ENCODE data around the gene CIZ1. TPM values are rescaled to one million over a fixed set of nuclear protein-coding genes. Genes with fewer than 3 reads are reported as not detected.

Gene CIZ1
- total and polyA plus RNA-seq, 2 donors = 25.4 to 36.5 TPM

DNA sequence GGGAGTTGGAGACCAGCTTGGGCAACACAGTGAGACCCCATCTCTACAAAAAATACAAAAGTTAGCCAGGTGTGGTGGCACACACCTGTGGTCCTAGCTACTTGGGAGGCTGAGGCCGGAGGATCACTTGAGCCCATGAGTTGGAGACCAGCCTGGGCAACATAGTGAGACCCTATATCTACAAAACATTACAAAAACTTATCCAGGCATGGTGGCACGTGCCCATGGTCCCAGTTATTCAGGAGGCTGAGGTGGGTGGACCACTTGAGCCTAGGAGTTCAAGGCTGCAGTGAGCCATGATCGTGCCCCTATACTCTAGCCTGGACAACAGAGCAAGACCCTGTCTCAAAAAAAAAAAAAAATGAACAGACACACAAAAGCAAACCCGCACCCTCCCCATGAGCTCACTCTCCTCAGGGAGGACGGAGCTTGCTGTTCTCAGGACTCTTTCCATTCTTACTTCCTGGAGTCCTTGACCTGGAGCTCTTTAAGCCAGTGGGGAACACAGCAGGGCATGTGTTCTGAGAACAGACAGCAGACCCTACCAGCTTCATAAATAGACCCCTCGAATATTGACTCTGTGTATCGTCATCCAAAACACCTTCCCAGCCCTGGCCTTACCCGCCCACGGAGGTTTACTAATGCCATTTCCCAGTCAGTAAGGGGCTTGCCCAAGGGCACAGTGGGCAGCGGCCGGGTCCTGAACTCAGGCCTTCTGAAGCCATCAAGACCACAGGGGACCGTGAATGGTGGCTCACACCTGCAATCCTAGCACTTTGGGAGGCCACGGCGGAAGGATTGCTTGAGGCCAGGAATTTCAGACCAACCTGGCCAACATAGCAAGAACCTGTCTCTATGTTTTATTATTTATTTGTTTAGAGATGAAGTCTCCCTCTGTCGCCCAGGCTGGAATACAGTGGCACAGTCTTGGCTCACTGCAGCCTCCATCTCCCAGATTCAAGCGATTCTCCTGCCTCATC, 75.0 kb downstream of the CIZ1 start:
- Histone ChIP-seq H3K9me3 (ENCODE audit: control insufficient read depth in 2 of 2, insufficient read depth in 1 of 2, low read length in 1 of 2) (peaks cover 0 to 11% of the 10 kb centered on the region in 2 donors), H3K4me3 (ENCODE audit: low read length in 2 of 2) (no peak overlapping the region), H3K36me3 (ENCODE audit: control insufficient read depth in 2 of 2, insufficient read depth in 2 of 2, low read length in 1 of 2) (peaks cover 37 to 45% of the 10 kb centered on the region in 2 donors), H3K27ac (ENCODE audit: low read depth in 1 of 2, low read length in 1 of 2) (no peak overlapping the region), H3K4me1 (ENCODE audit: control insufficient read depth in 2 of 2, insufficient read depth in 2 of 2, low read length in 2 of 2) (peaks cover 0 to 16% of the 10 kb centered on the region in 2 donors), H3K27me3 (ENCODE audit: control insufficient read depth in 2 of 2, insufficient read depth in 1 of 2, low read length in 1 of 2) (no peaks in the 10 kb centered on the region)
- WGBS = 94% methylated on average over 16 of the region's 16 CpGs
- no peak for DNase-seq (ENCODE audit: low read depth in 6 of 9, low spot score in 9 of 9)

Other genes starting within 250 kb of the CIZ1 start
- gene EEIG1, start 210.6 kb downstream of the CIZ1 start, total RNA-seq = 12.9 TPM
- gene EEIG1, start 210.6 kb downstream of the CIZ1 start, polyA plus RNA-seq = 51.4 TPM
- 10.9 TPM for gene NAIF1, start 124.3 kb downstream of the CIZ1 start, total RNA-seq
- gene NAIF1, start 124.3 kb downstream of the CIZ1 start, polyA plus RNA-seq = 11.5 TPM
- gene SLC25A25, start 123.3 kb downstream of the CIZ1 start, total RNA-seq = 13.4 TPM
- 12.3 TPM for gene SLC25A25, start 123.3 kb downstream of the CIZ1 start, polyA plus RNA-seq
- gene PTGES2, start 63.8 kb downstream of the CIZ1 start, total RNA-seq = 51.6 TPM
- 39.3 TPM for gene PTGES2, start 63.8 kb downstream of the CIZ1 start, polyA plus RNA-seq
- 3.4 TPM for gene LCN2, start 42.1 kb downstream of the CIZ1 start, total RNA-seq
- gene LCN2, start 42.1 kb downstream of the CIZ1 start, polyA plus RNA-seq = 31.9 TPM
- 134 TPM for gene BBLN, start 31.3 kb downstream of the CIZ1 start, total RNA-seq
- 162 TPM for gene BBLN, start 31.3 kb downstream of the CIZ1 start, polyA plus RNA-seq
- 0.94 TPM for gene DNM1, start 11.8 kb upstream of the CIZ1 start, total RNA-seq
- 4.5 TPM for gene DNM1, start 11.8 kb upstream of the CIZ1 start, polyA plus RNA-seq
- gene GOLGA2, start 84.4 kb upstream of the CIZ1 start, total RNA-seq = 18.3 TPM
- gene GOLGA2, start 84.4 kb upstream of the CIZ1 start, polyA plus RNA-seq = 45.0 TPM
- gene SWI5, start 84.7 kb upstream of the CIZ1 start, total RNA-seq = 25.9 TPM
- 26.3 TPM for gene SWI5, start 84.7 kb upstream of the CIZ1 start, polyA plus RNA-seq
- 20.3 TPM for gene TRUB2, start 130.9 kb upstream of the CIZ1 start, total RNA-seq
- gene TRUB2, start 130.9 kb upstream of the CIZ1 start, polyA plus RNA-seq = 14.9 TPM
- gene COQ4, start 131.3 kb upstream of the CIZ1 start, total RNA-seq = 27.9 TPM
- gene COQ4, start 131.3 kb upstream of the CIZ1 start, polyA plus RNA-seq = 61.7 TPM
- 6.7 TPM for gene SLC27A4, start 149.0 kb upstream of the CIZ1 start, total RNA-seq
- 20.7 TPM for gene SLC27A4, start 149.0 kb upstream of the CIZ1 start, polyA plus RNA-seq
- gene URM1, start 179.8 kb upstream of the CIZ1 start, total RNA-seq = 46.7 TPM
- gene URM1, start 179.8 kb upstream of the CIZ1 start, polyA plus RNA-seq = 37.9 TPM
- gene CERCAM, start 229.3 kb upstream of the CIZ1 start, total RNA-seq = 2.3 TPM
- 3.1 TPM for gene CERCAM, start 229.3 kb upstream of the CIZ1 start, polyA plus RNA-seq